ENCODE data around the gene FAM180B. TPM values are rescaled to one million over a fixed set of nuclear protein-coding genes. Genes with fewer than 3 reads are reported as not detected.

Gene FAM180B
- total RNA-seq, 1 donor, result not detected

GRCh38 chr11:47578524-47579494 is 7.7 kb upstream of the FAM180B start, which contains the start of the genes KBTBD4 and NDUFS3:
Gene KBTBD4 (minus strand): TSS chr11:47578970. CDS start chr11:47578951, 19 bp downstream.
Gene NDUFS3 (plus strand): TSS chr11:47579074. CDS start chr11:47579092, 18 bp downstream.
- peak within 1 kb of the TSS; percentile 96 for H3K4me3 ChIP-seq (ENCODE audit: low read depth, low read length)
- DNase-seq (ENCODE audit: low read depth), result peak; percentile 88
- no peak for TF ChIP-seq CTCF (IDR thresholded peaks at IDR 0.05; ENCODE audit: insufficient read depth, low read length)

- no peak overlapping the region for H3K4me3 ChIP-seq (ENCODE audit: low read depth, low read length)
- no peak for DNase-seq (ENCODE audit: low read depth)
- no peak for TF ChIP-seq CTCF (IDR thresholded peaks at IDR 0.05; ENCODE audit: insufficient read depth, low read length)
Observed at GRCh38 chr11:47583844-47584243, 2.6 kb upstream of the FAM180B start.

- H3K4me3 ChIP-seq (ENCODE audit: low read depth, low read length), result no peak overlapping the region
- no peak for TF ChIP-seq CTCF (IDR thresholded peaks at IDR 0.05; ENCODE audit: insufficient read depth, low read length)
- DNase-seq (ENCODE audit: low read depth), result peak; percentile 28
Observed at GRCh38 chr11:47587039-47587716, 700 bp downstream of the FAM180B start.

GRCh38 chr11:47587723-47588326 is 1.3 kb downstream of the FAM180B start:
- no peak for DNase-seq (ENCODE audit: low read depth)
- TF ChIP-seq CTCF (IDR thresholded peaks at IDR 0.05; ENCODE audit: insufficient read depth, low read length), result no peak
- no peak overlapping the region for H3K4me3 ChIP-seq (ENCODE audit: low read depth, low read length)

GRCh38 chr11:47589118-47589517 is 2.6 kb downstream of the FAM180B start:
- no peak overlapping the region for H3K4me3 ChIP-seq (ENCODE audit: low read depth, low read length)
- DNase-seq (ENCODE audit: low read depth), result no peak
- no peak for TF ChIP-seq CTCF (IDR thresholded peaks at IDR 0.05; ENCODE audit: insufficient read depth, low read length)

- DNase-seq (ENCODE audit: low read depth), result no peak
- TF ChIP-seq CTCF (IDR thresholded peaks at IDR 0.05; ENCODE audit: insufficient read depth, low read length), result no peak
- H3K4me3 ChIP-seq (ENCODE audit: low read depth, low read length), result no peak overlapping the region
Observed at GRCh38 chr11:47589584-47589976, 3.1 kb downstream of the FAM180B start.
